Lower lobe of right lung (tissue), 2 donors: ENCODE measurements around the gene KCTD18. TPM values are rescaled to one million over a fixed set of nuclear protein-coding genes. Genes with fewer than 3 reads are reported as not detected.

Experiments
- ATAC-seq, 2 donors: fragments of 200-7000 bp; cut with Tn5 transposase; one replicate each; pipeline ENCODE4 v1.9.1; 2020 to 2022; ENCODE audit warnings: mild to moderate bottlenecking in 2 of 2, moderate library complexity in 2 of 2
- DNase-seq: peaks from one replicate; pipeline ENCODE4 v3.0.0-alpha.2; 2020
- H3K27ac ChIP-seq: fragments of 200-600 bp; one replicate; pipeline ENCODE4 v1.8.0; 2022
- H3K27me3 ChIP-seq: fragments of 200-600 bp; one replicate; pipeline ENCODE4 v1.8.0; 2022; ENCODE audit warnings: low read depth
- H3K36me3 ChIP-seq: fragments of 200-600 bp; one replicate; pipeline ENCODE4 v1.8.0; 2022; ENCODE audit warnings: mild to moderate bottlenecking
- H3K4me1 ChIP-seq: fragments of 200-600 bp; one replicate; pipeline ENCODE4 v1.8.0; 2022
- H3K4me3 ChIP-seq: fragments of 200-600 bp; one replicate; pipeline ENCODE4 v1.8.0; 2022; ENCODE audit warnings: mild to moderate bottlenecking
- H3K9me3 ChIP-seq: fragments of 200-600 bp; one replicate; pipeline ENCODE4 v1.8.0; 2022
- intact Hi-C: fragments of 100-400 bp; cut with DNase I; formaldehyde crosslinking; loops from one replicate; pipeline ENCODE4 v1.11.0; 2022
- total RNA-seq: library from RNA; stranded (reverse); fragmentation: NEBNext Ultra II Directional; extraction: Animal tissue kit (Norgen Biotek cat#: 25700); gene quantifications from one replicate; pipeline ENCODE4 v1.2.1, GENCODE V29; 2021
- TF ChIP-seq, protein P1 (sequence below): fragments of 200-600 bp; IDR thresholded peaks from one replicate; pipeline ENCODE4 v1.8.0; 2022; ENCODE audit warnings: antibody characterized with exemption, mild to moderate bottlenecking
- donor health status: DM: no; HTN: yes; CAD: no; lungs with severe emphysema.

KCTD18 gene
- total RNA-seq, 1 donor from 2014 or later: 14.3 TPM

DNA sequence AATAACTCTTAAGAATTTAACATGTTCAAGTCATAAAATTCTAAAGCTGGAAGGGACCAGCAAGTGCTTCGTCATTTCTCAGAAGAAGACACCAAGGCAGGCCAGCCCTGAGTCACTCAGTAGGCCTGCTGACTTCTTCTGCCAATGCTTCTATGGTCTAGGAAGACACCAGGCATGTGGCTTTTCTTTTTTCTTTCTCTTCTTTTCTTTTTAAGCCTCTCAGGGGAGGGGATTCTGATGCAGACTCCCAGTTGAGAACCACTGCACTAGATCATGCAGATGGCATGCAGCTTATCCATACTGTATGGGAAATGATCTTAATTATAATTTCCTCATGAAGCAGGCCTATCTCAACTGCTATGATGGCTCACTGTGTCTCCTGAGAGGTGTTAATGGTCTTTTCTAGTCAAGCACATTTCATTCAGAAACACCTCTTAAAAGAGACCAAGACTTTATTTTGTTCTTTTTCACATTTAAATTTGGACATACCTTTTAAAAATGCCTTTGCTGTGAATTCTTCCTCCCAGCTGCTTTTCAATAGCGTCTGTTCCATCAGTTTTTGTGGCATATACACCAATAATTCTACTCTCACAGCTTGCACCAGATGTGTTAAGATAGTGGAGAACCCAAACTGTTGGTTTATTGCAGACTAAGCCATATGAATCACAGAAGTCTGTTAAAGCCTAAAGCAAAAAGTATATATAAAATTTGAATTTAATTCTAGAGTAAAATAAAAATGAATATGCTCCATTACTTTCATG, 11.3 kb downstream of the KCTD18 start:
- intact Hi-C loops: no loop called here
- TF ChIP-seq, protein P1, sequence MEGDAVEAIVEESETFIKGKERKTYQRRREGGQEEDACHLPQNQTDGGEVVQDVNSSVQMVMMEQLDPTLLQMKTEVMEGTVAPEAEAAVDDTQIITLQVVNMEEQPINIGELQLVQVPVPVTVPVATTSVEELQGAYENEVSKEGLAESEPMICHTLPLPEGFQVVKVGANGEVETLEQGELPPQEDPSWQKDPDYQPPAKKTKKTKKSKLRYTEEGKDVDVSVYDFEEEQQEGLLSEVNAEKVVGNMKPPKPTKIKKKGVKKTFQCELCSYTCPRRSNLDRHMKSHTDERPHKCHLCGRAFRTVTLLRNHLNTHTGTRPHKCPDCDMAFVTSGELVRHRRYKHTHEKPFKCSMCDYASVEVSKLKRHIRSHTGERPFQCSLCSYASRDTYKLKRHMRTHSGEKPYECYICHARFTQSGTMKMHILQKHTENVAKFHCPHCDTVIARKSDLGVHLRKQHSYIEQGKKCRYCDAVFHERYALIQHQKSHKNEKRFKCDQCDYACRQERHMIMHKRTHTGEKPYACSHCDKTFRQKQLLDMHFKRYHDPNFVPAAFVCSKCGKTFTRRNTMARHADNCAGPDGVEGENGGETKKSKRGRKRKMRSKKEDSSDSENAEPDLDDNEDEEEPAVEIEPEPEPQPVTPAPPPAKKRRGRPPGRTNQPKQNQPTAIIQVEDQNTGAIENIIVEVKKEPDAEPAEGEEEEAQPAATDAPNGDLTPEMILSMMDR: no peak

GRCh38 chr2:200496696-200497095, 13.2 kb downstream of the KCTD18 start:
- Histone ChIP-seq H3K36me3 (peaks cover 64% of the 10 kb centered on the region), H3K27ac (no peak overlapping the region), H3K4me1 (no peaks in the 10 kb centered on the region), H3K27me3 (no peaks in the 10 kb centered on the region), H3K9me3 (no peaks in the 10 kb centered on the region), H3K4me3 (no peak overlapping the region)
- TF ChIP-seq, protein P1: no peak
- DNase-seq (no peak), ATAC-seq (no peak)
- intact Hi-C loops: no loop called here

More for the DNA sequence above, 11.3 kb downstream of the KCTD18 start:
- H3K27me3 ChIP-seq: no peaks in the 10 kb centered on the region
- H3K9me3 ChIP-seq: no peaks in the 10 kb centered on the region
- no peak overlapping the region for H3K4me3 ChIP-seq
- no peak for ATAC-seq
- peaks cover 58% of the 10 kb centered on the region for H3K36me3 ChIP-seq
- no peak overlapping the region for H3K27ac ChIP-seq
- H3K4me1 ChIP-seq: no peaks in the 10 kb centered on the region
- DNase-seq: no peak

DNA sequence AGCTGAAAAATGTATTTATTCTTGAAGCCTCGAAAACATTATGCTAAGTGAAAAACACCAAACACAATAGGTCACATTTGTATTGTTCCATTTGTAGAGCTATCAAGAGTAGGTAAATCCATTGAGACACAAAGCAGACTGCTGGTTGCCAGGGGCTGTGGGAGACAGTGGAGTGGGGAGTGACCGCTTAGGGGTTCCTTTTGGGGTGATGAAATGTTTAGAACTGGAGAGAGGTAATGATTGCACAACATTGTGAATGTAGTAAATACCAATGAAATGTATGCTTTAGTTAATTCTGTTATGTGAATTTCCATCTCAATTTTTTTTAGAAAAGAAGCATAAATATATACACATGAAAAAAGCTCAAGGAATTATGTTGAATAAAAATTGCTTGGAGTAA, 15.8 kb downstream of the KCTD18 start:
- TF ChIP-seq, protein P1: no peak
- no peak overlapping the region for H3K27ac ChIP-seq
- no peak for DNase-seq
- ATAC-seq: no peak
- H3K9me3 ChIP-seq: no peaks in the 10 kb centered on the region
- intact Hi-C loops: no loop called here
- H3K27me3 ChIP-seq: no peaks in the 10 kb centered on the region
- no peak overlapping the region for H3K4me3 ChIP-seq
- no peaks in the 10 kb centered on the region for H3K4me1 ChIP-seq
- peaks cover 91% of the 10 kb centered on the region for H3K36me3 ChIP-seq

- no peak for ATAC-seq
Observed at GRCh38 chr2:200492656-200493055, 17.2 kb downstream of the KCTD18 start.

DNA sequence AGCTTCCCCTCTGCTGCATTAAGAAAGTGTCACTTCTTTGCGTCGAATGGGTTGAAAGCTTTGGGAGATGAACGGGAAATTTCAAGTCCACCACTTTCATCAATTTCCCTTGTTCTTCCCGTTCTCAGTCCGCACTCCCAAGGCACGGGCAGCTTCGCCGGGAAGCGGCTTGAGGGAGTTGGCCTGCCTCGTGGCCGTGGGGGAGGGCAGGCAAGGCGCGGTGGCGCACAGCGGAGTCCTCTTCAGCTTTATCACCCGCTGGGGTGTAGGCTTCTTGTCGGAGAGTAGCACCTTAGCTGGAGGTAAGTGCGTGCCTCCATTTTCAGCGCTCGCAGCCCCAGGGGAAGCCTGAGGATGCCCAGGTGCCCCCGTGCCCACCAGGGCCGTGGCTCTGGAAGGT, 19.9 kb downstream of the KCTD18 start:
- H3K9me3 ChIP-seq: no peaks in the 10 kb centered on the region
- H3K27me3 ChIP-seq: no peaks in the 10 kb centered on the region
- H3K36me3 ChIP-seq: peaks cover 55% of the 10 kb centered on the region
- no peak overlapping the region for H3K4me3 ChIP-seq
- TF ChIP-seq, protein P1: no peak
- intact Hi-C loops: no loop called here
- ATAC-seq (no peak), DNase-seq (no peak)
- H3K4me1 ChIP-seq: no peaks in the 10 kb centered on the region
- H3K27ac ChIP-seq: no peak overlapping the region

More at GRCh38 chr2:200492656-200493055, 17.2 kb downstream of the KCTD18 start:
- no peak overlapping the region for H3K4me3 ChIP-seq
- no peaks in the 10 kb centered on the region for H3K4me1 ChIP-seq
- no peaks in the 10 kb centered on the region for H3K27me3 ChIP-seq
- no peak overlapping the region for H3K27ac ChIP-seq
- H3K9me3 ChIP-seq: no peaks in the 10 kb centered on the region
- intact Hi-C loops: no loop called here
- TF ChIP-seq, protein P1: no peak
- peaks cover 81% of the 10 kb centered on the region for H3K36me3 ChIP-seq
- no peak for DNase-seq
